Neural progenitor cell (in vitro differentiated cells): ENCODE measurements around the gene TTLL5. TPM values are rescaled to one million over a fixed set of nuclear protein-coding genes. Genes with fewer than 3 reads are reported as not detected.

Experiments used
- DNase-seq: peaks from one replicate; pipeline ENCODE4 v3.0.0-alpha.2; 2016; ENCODE audit warnings: low spot score
- H2AFZ ChIP-seq: fragments of 200-600 bp; sonication (generic); replicated peaks from 2 replicates; pipeline ENCODE4 v1.6.1; 2016; ENCODE audit warnings: antibody characterized with exemption
- H3F3A ChIP-seq: fragments of 200-600 bp; sonication (generic); 2 replicates; pipeline ENCODE4 v1.6.1; 2016; ENCODE audit warnings: antibody characterized with exemption, low read depth
- H3K27ac ChIP-seq: fragments of 200-600 bp; sonication (generic); 2 replicates; pipeline ENCODE4 v1.5.1; 2016; ENCODE audit warnings: mild to moderate bottlenecking
- H3K27me3 ChIP-seq: fragments of 200-600 bp; sonication (generic); 2 replicates; pipeline ENCODE4 v1.6.1; 2016; ENCODE audit warnings: mild to moderate bottlenecking, moderate library complexity
- H3K36me3 ChIP-seq: fragments of 200-600 bp; sonication (generic); 2 replicates; pipeline ENCODE4 v1.5.1; 2016
- H3K4me1 ChIP-seq: fragments of 200-600 bp; sonication (generic); 2 replicates; pipeline ENCODE4 v1.6.1; 2016; ENCODE audit warnings: mixed run types
- H3K4me2 ChIP-seq: fragments of 200-600 bp; sonication (generic); 2 replicates; pipeline ENCODE4 v1.6.1; 2016
- H3K4me3 ChIP-seq: fragments of 200-600 bp; sonication (generic); 2 replicates; pipeline ENCODE4 v1.5.1; 2016
- H3K79me2 ChIP-seq: fragments of 200-600 bp; sonication (generic); 2 replicates; pipeline ENCODE4 v1.6.1; 2016; ENCODE audit warnings: low read depth
- H3K9ac ChIP-seq: fragments of 200-600 bp; sonication (generic); 2 replicates; pipeline ENCODE4 v1.6.1; 2016
- H3K9me3 ChIP-seq: fragments of 200-600 bp; sonication (generic); 2 replicates; pipeline ENCODE4 v1.5.1; 2016; ENCODE audit warnings: low read depth
- H4K20me1 ChIP-seq: fragments of 200-600 bp; sonication (generic); 2 replicates; pipeline ENCODE4 v1.6.1; 2016; ENCODE audit warnings: low read depth
- H3K27ac Mint-ChIP-seq: 3 replicates; pipeline ENCODE4 v1.8.0; 2021; ENCODE audit warnings: mixed read lengths
- H3K27me3 Mint-ChIP-seq: 2 replicates; pipeline ENCODE4 v1.8.0; 2022; ENCODE audit warnings: low read depth, mild to moderate bottlenecking, inconsistent platforms, moderate library complexity, mixed read lengths; ENCODE audit not compliant: insufficient read depth
- H3K36me3 Mint-ChIP-seq: 3 replicates; pipeline ENCODE4 v1.8.0; 2021; ENCODE audit warnings: mixed read lengths
- H3K4me1 Mint-ChIP-seq: 3 replicates; pipeline ENCODE4 v1.8.0; 2021; ENCODE audit warnings: mixed read lengths
- H3K4me3 Mint-ChIP-seq: 3 replicates; pipeline ENCODE4 v1.8.0; 2021; ENCODE audit warnings: mild to moderate bottlenecking, moderate library complexity, mixed read lengths
- H3K9me3 Mint-ChIP-seq: 3 replicates; pipeline ENCODE4 v1.8.0; 2020; ENCODE audit warnings: mixed read lengths
- EZH2 ChIP-seq: fragments of 200-600 bp; sonication (generic); IDR thresholded peaks from 2 replicates; pipeline ENCODE4 v1.6.1; 2017; ENCODE audit warnings: antibody characterized with exemption, mild to moderate bottlenecking, moderate library complexity
- EZH2phosphoT487 ChIP-seq: fragments of 200-600 bp; sonication (generic); IDR thresholded peaks from 2 replicates; pipeline ENCODE4 v1.6.1; 2017; ENCODE audit warnings: antibody characterized with exemption
- total RNA-seq: library from RNA; depleted of rRNA; stranded (reverse); fragments of >200 nt; gene quantifications from 2 replicates; pipeline ENCODE4 v1.2.3, GENCODE V29; 2015; ENCODE audit warnings: low replicate concordance
- TF ChIP-seq, protein P1 (sequence below): fragments of 200-600 bp; sonication (generic); IDR thresholded peaks from 2 replicates; pipeline ENCODE4 v1.5.1; 2017; ENCODE audit warnings: antibody characterized with exemption, mild to moderate bottlenecking

The TTLL5 gene
- total RNA-seq, 1 donor from 2014 or later = 61.4 TPM

DNA sequence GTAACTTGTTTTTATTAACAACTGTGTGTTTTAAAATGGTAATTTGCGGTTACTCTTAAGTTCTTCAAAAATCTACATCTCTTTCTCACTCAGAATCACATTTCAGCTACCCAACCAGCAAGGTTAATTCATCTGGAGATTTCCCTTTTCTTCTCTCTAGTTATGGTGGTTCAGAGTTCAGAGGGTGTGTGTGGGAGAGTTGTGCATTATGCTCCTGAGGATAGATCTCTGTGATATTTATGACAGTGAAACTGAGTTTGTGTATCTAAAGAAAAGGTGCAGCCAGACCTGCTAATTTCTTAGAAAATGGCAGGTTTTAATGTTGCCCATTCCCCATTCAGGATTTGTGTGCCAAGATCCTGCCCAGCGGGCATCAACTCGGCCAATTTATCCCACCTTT, 73.8 kb downstream of the TTLL5 start:
- no peak for DNase-seq
- Histone ChIP-seq H3K9ac (no peak overlapping the region), H3K27me3 (no peaks in the 10 kb centered on the region), H3K9me3 (no peaks in the 10 kb centered on the region), H3K4me3 (no peak overlapping the region), H3F3A (no peaks in the 10 kb centered on the region), H3K27ac (no peak overlapping the region), H3K4me1 (no peaks in the 10 kb centered on the region), H2AFZ (no peak overlapping the region), H3K4me2 (no peak overlapping the region), H3K79me2 (no peaks in the 10 kb centered on the region), H4K20me1 (no peaks in the 10 kb centered on the region), H3K36me3 (no peaks in the 10 kb centered on the region)
- Mint-ChIP-seq H3K4me3 (no peak overlapping the region), H3K9me3 (no peaks in the 10 kb centered on the region), H3K4me1 (no peaks in the 10 kb centered on the region), H3K27me3 (no peaks in the 10 kb centered on the region), H3K36me3 (peaks cover 20% of the 10 kb centered on the region), H3K27ac (no peak overlapping the region)
- TF ChIP-seq, protein P1, sequence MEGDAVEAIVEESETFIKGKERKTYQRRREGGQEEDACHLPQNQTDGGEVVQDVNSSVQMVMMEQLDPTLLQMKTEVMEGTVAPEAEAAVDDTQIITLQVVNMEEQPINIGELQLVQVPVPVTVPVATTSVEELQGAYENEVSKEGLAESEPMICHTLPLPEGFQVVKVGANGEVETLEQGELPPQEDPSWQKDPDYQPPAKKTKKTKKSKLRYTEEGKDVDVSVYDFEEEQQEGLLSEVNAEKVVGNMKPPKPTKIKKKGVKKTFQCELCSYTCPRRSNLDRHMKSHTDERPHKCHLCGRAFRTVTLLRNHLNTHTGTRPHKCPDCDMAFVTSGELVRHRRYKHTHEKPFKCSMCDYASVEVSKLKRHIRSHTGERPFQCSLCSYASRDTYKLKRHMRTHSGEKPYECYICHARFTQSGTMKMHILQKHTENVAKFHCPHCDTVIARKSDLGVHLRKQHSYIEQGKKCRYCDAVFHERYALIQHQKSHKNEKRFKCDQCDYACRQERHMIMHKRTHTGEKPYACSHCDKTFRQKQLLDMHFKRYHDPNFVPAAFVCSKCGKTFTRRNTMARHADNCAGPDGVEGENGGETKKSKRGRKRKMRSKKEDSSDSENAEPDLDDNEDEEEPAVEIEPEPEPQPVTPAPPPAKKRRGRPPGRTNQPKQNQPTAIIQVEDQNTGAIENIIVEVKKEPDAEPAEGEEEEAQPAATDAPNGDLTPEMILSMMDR = no peak
- TF ChIP-seq EZH2phosphoT487 (no peak), EZH2 (no peak)

GRCh38 chr14:75736845-75737485, 75.9 kb downstream of the TTLL5 start:
- no peak for DNase-seq
- no peak overlapping the region for H3K4me3 ChIP-seq
- Mint-ChIP-seq H3K4me1 (no peaks in the 10 kb centered on the region), H3K27me3 (no peaks in the 10 kb centered on the region), H3K27ac (no peak overlapping the region), H3K36me3 (peaks cover 13% of the 10 kb centered on the region), H3K9me3 (no peaks in the 10 kb centered on the region), H3K4me3 (no peak overlapping the region)
- H3K79me2 ChIP-seq = no peaks in the 10 kb centered on the region
- H3K27ac ChIP-seq = no peak overlapping the region
- H3K9me3 ChIP-seq = no peaks in the 10 kb centered on the region
- H3K4me2 ChIP-seq = no peak overlapping the region
- no peaks in the 10 kb centered on the region for H3K27me3 ChIP-seq
- no peaks in the 10 kb centered on the region for H3K4me1 ChIP-seq
- H2AFZ ChIP-seq = no peak overlapping the region
- no peak overlapping the region for H3K9ac ChIP-seq
- no peaks in the 10 kb centered on the region for H3F3A ChIP-seq
- TF ChIP-seq, protein P1 = no peak
- no peak for TF ChIP-seq EZH2
- no peak for TF ChIP-seq EZH2phosphoT487
- H3K36me3 ChIP-seq = no peaks in the 10 kb centered on the region
- no peaks in the 10 kb centered on the region for H4K20me1 ChIP-seq

GRCh38 chr14:75738192-75738591, 77.1 kb downstream of the TTLL5 start:
- DNase-seq = no peak
- Histone ChIP-seq H3K4me2 (no peak overlapping the region), H3K4me1 (no peaks in the 10 kb centered on the region), H3K27ac (no peak overlapping the region), H4K20me1 (no peaks in the 10 kb centered on the region), H2AFZ (no peak overlapping the region), H3K79me2 (no peaks in the 10 kb centered on the region), H3K4me3 (no peak overlapping the region), H3K9ac (no peak overlapping the region), H3K27me3 (no peaks in the 10 kb centered on the region), H3F3A (no peaks in the 10 kb centered on the region), H3K36me3 (no peaks in the 10 kb centered on the region), H3K9me3 (no peaks in the 10 kb centered on the region)
- TF ChIP-seq, protein P1 = no peak
- TF ChIP-seq EZH2 (no peak), EZH2phosphoT487 (no peak)
- no peak overlapping the region for H3K27ac Mint-ChIP-seq
- H3K4me3 Mint-ChIP-seq = no peak overlapping the region
- H3K27me3 Mint-ChIP-seq = no peaks in the 10 kb centered on the region
- peaks cover 13% of the 10 kb centered on the region for H3K36me3 Mint-ChIP-seq
- no peaks in the 10 kb centered on the region for H3K9me3 Mint-ChIP-seq
- no peaks in the 10 kb centered on the region for H3K4me1 Mint-ChIP-seq
